ENCODE measurements around the gene MYLK.

The MYLK gene

GRCh38 chr3:123640740-123641462 lies 243.2 kb downstream of the MYLK start:
- H3K27me3 ChIP-seq (replicated peaks; ENCODE audit: control insufficient read depth, insufficient read depth, low read length) = no peaks in the 10 kb centered on the region; the same call in 1 of the 2 replicates
- no peak for DNase-seq (ENCODE audit: extremely low read depth, insufficient read length)
- no peaks in the 10 kb centered on the region for H3K36me3 ChIP-seq (ENCODE audit: control insufficient read depth, insufficient read depth, low read length)
- H3K4me3 ChIP-seq (replicated peaks; ENCODE audit: low read depth, low read length) = no peak overlapping the region
- TF ChIP-seq CTCF (IDR thresholded peaks at IDR 0.05; ENCODE audit: insufficient read depth, low read length, poor library complexity, severe bottlenecking) = no peak

GRCh38 chr3:123640311-123640710 lies 243.8 kb downstream of the MYLK start:
- no peaks in the 10 kb centered on the region for H3K36me3 ChIP-seq (ENCODE audit: control insufficient read depth, insufficient read depth, low read length)
- H3K4me3 ChIP-seq (replicated peaks; ENCODE audit: low read depth, low read length) = no peak overlapping the region
- no peak for TF ChIP-seq CTCF (IDR thresholded peaks at IDR 0.05; ENCODE audit: insufficient read depth, low read length, poor library complexity, severe bottlenecking)
- DNase-seq (ENCODE audit: extremely low read depth, insufficient read length) = no peak
- H3K27me3 ChIP-seq (replicated peaks; ENCODE audit: control insufficient read depth, insufficient read depth, low read length) = no peaks in the 10 kb centered on the region; the same call in 1 of the 2 replicates

- no peaks in the 10 kb centered on the region; the same call in 1 of the 2 replicates for H3K27me3 ChIP-seq (replicated peaks; ENCODE audit: control insufficient read depth, insufficient read depth, low read length)
- no peak overlapping the region for H3K4me3 ChIP-seq (replicated peaks; ENCODE audit: low read depth, low read length)
- H3K36me3 ChIP-seq (ENCODE audit: control insufficient read depth, insufficient read depth, low read length) = no peaks in the 10 kb centered on the region
- DNase-seq (ENCODE audit: extremely low read depth, insufficient read length) = no peak
- TF ChIP-seq CTCF (IDR thresholded peaks at IDR 0.05; ENCODE audit: insufficient read depth, low read length, poor library complexity, severe bottlenecking) = no peak
Measured at GRCh38 chr3:123638936-123639689, 245.0 kb downstream of the MYLK start.

- Histone ChIP-seq H3K27me3 (replicated peaks; ENCODE audit: control insufficient read depth, insufficient read depth, low read length) (no peaks in the 10 kb centered on the region; the same call in 1 of the 2 replicates), H3K36me3 (ENCODE audit: control insufficient read depth, insufficient read depth, low read length) (no peaks in the 10 kb centered on the region), H3K4me3 (replicated peaks; ENCODE audit: low read depth, low read length) (no peak overlapping the region)
- no peak for DNase-seq (ENCODE audit: extremely low read depth, insufficient read length)
- no peak for TF ChIP-seq CTCF (IDR thresholded peaks at IDR 0.05; ENCODE audit: insufficient read depth, low read length, poor library complexity, severe bottlenecking)
Measured at GRCh38 chr3:123637841-123638240, 246.3 kb downstream of the MYLK start.

- no peak for DNase-seq (ENCODE audit: extremely low read depth, insufficient read length)
- H3K27me3 ChIP-seq (replicated peaks; ENCODE audit: control insufficient read depth, insufficient read depth, low read length) = no peaks in the 10 kb centered on the region; the same call in 1 of the 2 replicates
- no peaks in the 10 kb centered on the region for H3K36me3 ChIP-seq (ENCODE audit: control insufficient read depth, insufficient read depth, low read length)
- no peak overlapping the region for H3K4me3 ChIP-seq (replicated peaks; ENCODE audit: low read depth, low read length)
- TF ChIP-seq CTCF (IDR thresholded peaks at IDR 0.05; ENCODE audit: insufficient read depth, low read length, poor library complexity, severe bottlenecking) = no peak
Measured at GRCh38 chr3:123637131-123637530, 247.0 kb downstream of the MYLK start.

All from GM06990 (cell line).